GM19328 (cell line): Measurements from ENCODE around the gene SPDYE4.
"Not testable (repeated sequence)": the region's sequence is repeated elsewhere in the genome, so short reads cannot be mapped to it uniquely, and the experiment has no call there.

Source experiments
- ATAC-seq: cut with Tn5 transposase; IDR thresholded peaks from one replicate; pipeline ENCODE4 v1.9.1; 2021; ENCODE audit warnings: mild to moderate bottlenecking, moderate library complexity; ENCODE audit not compliant: unreplicated experiment

SPDYE4 gene, protein sequence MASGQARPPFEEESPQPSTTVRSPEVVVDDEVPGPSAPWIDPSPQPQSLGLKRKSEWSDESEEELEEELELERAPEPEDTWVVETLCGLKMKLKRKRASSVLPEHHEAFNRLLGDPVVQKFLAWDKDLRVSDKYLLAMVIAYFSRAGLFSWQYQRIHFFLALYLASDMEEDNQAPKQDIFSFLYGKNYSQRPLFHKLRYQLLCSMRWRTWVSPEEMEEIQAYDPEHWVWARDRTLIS

GRCh38 chr17:8758137-8758596 is at the start of gene SPDYE4:
TSS of gene SPDYE4 (minus strand) at chr17:8758546. CDS start at chr17:8758382, 164 bp downstream.
- no peak for ATAC-seq

DNA sequence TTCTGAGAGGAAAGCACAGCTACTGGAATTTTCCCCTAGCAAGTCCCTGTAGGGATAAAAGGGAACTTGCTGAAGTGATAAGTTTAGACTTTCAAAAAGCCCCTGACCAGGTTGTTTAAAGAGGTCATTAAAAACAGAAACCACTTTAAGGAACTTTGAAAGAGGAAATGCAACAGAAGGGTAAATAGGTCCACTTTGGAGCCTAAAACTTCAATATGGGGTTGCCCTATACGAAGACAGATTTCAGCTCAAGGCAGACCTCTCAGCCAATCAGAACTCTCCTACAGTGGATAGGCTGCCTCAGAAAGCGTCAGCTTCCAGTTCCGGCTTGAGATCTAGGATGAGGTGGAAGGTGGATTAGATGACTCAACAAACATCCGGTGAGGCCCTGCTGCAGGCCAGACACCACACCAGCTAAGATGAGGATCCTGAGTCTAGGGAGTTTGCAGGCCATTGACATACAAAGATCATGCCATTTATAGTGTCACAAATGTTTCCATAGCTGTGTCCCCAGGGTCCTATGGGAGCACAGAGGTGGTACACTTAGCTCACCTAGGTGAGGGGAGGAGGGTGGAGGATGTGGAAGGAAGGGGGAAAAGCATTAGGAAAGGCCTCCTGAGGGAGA is 48.7 kb upstream of the SPDYE4 start:
- ATAC-seq: peak; percentile 85

GRCh38 chr17:8806253-8806925 is 48.0 kb upstream of the SPDYE4 start:
- ATAC-seq: peak; percentile 19

DNA sequence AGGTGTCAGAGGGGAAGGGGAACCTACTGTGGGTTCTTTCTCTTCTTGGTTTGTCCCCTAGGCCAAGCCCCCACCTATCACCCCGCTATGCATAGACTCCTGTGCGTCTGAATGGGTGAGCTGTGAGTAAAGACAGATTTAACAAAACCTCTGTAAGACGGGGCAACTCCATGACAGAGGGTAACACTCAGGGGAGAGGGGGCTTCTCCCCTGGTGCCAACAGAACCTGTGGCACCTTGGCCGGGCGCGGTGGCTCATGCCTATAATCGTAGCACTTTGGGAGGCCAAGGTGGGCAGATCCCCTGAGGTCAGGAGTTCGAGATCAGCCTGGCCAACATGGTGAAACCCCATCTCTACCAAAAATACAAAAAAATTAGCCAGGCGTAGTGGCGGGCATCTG is 47.0 kb upstream of the SPDYE4 start:
- ATAC-seq: not testable (repeated sequence)

DNA sequence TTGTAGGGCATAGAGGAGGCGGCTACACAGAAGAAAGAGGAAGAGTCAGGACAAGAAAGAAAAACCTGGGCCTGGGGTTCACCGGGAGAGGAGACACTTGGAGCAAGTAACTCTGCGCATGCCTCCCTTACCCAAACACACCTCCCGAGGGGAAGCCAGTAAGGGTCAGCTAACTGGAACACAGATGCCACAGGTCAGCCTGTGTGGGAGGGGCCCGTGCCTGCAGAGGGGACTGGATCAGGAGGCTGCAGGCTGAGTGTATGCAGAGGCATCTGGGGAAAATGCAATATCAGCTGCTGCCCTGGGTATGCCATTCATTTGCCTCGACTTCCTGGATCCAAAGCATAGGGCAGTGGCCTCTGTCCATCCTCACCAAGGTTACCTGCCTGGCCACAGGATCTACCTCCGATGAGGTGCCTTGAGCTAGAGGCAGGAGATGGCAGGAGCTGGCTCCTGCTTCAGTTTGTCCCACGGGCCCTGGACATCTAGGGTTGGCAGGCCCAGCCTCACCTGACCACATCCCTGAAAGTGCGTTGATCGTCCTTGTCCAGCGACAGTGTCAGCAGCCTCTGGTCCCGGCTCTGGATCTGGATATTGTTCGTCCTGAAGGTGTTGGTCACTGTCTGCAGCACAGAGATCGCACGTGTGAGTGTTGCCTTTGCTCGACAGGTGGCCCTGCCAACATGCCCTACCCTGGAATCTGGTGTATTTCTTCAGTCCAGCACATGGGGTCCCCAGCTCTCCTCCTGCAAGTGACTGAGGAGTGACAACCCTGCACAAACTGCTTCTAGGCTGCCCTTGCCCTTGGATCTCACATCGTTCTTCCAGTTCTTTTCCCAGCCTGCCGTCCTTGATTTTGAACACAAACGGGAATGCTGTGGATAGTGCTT is 45.4 kb upstream of the SPDYE4 start:
- ATAC-seq: no peak

DNA sequence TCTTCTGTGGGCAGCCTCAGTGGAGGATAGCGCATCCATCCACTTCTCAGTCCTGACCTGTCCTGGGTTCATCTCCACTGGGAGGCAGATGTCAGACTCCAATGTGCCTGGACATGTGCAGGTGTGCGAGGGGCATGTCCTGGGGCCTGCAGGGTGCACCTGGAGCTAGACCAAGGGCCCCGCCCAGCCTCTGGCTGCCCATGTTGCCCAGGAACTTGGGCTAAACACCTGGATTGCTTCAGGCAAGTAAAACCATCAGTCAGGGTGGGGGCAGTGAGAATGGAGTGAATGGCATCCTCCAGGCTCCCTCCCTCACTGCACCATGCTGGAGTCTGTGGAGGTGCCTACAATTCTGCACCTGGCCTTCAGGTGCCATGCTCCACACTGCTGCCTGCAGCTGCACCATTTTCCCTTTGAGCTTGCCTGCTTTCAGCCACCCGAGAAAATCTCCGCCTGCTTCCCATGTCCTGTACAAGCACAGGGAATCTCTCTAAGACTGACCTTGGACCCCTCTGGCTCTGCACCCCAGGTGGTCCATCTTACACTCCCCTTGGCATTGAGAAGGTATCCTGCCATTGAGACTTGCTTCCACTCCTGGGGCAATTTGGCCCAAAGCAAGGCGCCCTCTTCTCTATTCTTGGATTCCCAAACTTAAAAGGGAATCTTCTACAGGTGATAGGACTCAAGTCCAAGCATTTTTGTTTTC is 42.9 kb upstream of the SPDYE4 start:
- ATAC-seq: no peak

DNA sequence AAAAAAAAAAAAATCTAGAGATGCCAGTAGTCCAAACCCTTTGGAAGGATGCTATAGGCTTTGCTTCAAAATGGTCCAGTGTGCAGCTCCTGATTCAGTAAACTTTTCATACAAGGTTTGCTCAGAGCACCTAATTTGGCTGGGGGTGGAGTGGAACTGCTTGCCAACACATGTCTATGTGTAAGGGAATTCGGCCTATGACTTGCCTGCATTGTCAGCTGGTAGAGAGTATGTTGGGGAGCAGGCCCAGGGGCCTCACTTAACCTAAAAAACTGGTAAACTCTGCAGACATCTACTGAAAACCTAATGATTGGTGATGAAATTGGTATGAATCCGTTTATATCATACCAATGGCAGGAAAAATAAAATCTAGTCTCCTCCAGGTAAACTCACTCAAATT is 42.3 kb upstream of the SPDYE4 start:
- ATAC-seq: no peak

- no peak for ATAC-seq
These were observed 41.3 kb upstream of the SPDYE4 start for GRCh38 chr17:8799570-8800212.

- no peak for ATAC-seq
These were observed 40.7 kb upstream of the SPDYE4 start, which contains the start of gene MFSD6L for GRCh38 chr17:8798846-8799569. TSS of gene MFSD6L (minus strand) at chr17:8799365. CDS start at chr17:8799120, 245 bp downstream.

DNA sequence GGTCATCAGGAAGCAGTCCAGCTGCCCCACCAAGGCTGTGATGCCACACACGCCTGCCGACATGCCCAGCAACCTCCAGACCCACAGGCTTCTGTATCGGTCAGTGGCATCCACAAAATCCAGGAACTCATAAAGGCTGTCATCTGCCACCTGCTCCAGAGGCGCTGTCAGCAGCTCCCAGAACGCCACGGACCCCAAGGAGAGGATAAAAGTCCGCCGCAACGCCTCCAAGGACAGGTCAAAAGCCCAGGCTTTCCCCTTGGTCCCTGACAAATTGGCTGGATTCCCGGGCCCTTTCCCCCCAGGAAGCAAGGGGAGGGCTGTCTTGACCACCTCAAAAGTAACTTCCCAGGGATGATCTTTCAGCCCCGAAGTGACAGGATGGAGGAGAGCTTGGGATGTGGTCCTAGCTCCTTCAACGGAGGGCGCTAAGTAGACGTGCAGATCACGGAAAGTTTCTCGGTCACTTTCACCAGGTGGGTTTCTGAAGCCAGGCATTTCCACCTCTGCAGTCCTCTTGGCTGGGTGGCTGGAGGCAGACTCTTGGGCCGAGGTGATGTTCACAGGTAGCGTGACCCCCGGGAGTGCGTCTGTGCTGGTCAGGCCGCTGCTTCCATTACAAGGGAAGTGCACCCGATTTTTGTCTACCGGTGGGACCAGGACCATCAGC is 40.0 kb upstream of the SPDYE4 start:
- ATAC-seq: no peak

DNA sequence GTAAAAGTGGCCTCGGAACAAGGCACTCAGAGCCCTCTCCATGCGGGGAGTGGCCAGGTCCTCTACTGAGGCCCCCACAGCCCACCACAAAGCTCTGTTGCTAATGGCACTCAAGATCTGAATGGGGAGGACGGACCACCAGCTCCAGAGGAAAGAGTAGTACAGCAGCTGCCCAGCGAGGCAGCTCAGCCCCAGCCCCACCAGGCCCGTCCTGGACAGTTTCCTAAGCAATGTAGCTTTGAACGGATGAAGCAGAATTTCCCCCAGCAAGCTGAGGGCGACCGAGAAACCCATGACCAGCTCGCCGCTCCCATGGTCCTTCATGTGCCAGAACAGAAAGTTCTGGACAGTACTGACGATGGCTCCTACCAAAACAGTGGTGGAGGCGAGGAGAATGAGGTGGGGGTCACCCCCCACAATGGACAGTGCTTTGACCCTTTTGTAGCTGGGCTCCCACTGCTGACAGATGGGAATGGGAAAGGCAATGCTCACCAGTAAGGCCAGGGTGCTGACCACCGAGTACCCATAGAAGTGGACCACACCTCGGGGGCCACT is 39.4 kb upstream of the SPDYE4 start:
- ATAC-seq: no peak

- no peak for ATAC-seq
These were observed 36.3 kb upstream of the SPDYE4 start for GRCh38 chr17:8794636-8795035.

DNA sequence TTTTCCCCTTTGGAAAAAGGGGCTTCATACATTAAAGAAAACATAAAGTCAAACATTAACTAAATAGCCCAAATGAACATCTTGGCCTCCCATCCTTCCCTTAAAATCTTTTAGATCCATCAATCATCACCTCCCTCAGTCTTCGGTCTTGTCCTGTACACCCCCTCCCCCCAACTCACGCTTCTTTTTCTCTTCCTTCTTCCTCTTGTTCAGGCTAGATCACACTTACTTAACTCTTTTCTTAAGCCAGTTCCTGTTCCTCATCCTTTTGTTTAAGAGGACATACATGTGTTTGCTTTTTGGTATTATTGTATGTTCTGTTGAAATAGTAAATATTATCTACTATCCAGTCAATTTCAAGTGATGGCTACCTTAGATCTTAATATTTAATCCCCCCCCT is 35.3 kb upstream of the SPDYE4 start:
- ATAC-seq: no peak

GRCh38 chr17:8792646-8793045 is 34.3 kb upstream of the SPDYE4 start:
- ATAC-seq: no peak

GRCh38 chr17:8791910-8792270 is 33.5 kb upstream of the SPDYE4 start:
- ATAC-seq: no peak

DNA sequence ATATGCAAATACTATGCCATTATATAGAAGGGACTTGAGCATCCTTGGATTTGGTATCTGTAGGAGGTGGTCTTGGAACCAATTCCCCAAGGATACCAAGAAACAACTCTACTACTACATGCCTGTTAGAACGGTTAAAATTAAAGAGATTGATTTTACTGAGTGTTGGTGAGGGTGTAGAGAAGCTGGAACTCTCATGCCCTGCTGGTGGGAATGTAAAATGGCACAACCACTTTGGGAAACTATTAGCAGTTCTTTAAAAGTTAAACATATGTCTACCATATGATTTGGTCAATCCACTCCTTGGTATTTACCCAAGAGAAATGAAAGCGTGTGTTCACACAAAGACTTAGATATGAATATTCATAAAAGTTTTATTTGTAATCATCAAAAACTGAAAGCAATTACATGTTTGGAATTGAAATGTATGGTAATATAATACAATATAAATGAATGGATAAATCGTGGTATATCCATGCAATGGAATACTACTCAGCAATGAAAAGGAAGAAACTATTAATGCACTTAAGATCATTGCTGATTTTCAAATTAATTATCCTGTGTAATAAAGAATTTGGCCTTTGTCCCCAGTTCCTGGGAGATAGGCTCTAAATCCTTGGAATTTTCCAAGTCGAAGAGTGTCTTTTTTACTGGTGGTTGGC is 33.0 kb upstream of the SPDYE4 start:
- no peak for ATAC-seq

DNA sequence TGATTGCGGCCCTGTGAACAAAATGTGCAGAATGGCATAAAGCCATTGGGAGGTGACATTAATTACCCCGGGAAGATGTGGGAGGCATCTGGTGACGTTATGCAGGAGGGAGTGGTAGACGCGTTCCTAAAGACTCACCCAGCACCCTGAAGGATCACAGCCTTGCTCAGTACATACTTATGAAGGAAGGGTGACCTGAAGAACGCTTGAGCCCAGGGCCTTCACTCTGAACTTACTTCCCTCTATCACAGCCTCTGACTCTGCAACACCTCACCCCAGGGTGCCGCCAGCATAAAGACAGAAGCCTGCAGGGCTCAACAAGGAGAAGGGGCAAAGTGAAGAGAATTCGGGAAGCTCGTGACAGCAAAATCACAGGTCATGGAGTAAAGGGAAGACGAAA is 31.4 kb upstream of the SPDYE4 start:
- ATAC-seq: no peak

- no peak for ATAC-seq
These were observed 30.7 kb upstream of the SPDYE4 start for GRCh38 chr17:8788998-8789397.
